Activated T-helper 2 cell treated with anti-CD3 and anti-CD28 coated beads, Interferon-gamma antibody, Interleukin-2, Interleukin-4, amounts not matched to agents 10 μg/mL and 5 μg/mL and 100 μg/mL, durations not matched to agents 14 hours and 24 hours and 36 hours (primary cell): ENCODE data around the gene PHF23. TPM values are rescaled to one million over a fixed set of nuclear protein-coding genes. Genes with fewer than 3 reads are reported as not detected.

ENCODE experiments used
- DNase-seq: peaks from one replicate; pipeline ENCODE4 v3.0.0; 2021; ENCODE audit warnings: low spot score
- H3K27ac Mint-ChIP-seq: one replicate; pipeline ENCODE4 v1.8.0; 2021; ENCODE audit warnings: mixed read lengths
- H3K27me3 Mint-ChIP-seq: one replicate; pipeline ENCODE4 v1.8.0; 2021; ENCODE audit warnings: low read depth, mixed read lengths
- H3K36me3 Mint-ChIP-seq: one replicate; pipeline ENCODE4 v1.8.0; 2021; ENCODE audit warnings: low read depth, mixed read lengths
- H3K4me1 Mint-ChIP-seq: one replicate; pipeline ENCODE4 v1.8.0; 2021; ENCODE audit warnings: low read depth, mixed read lengths
- H3K4me3 Mint-ChIP-seq: one replicate; pipeline ENCODE4 v1.8.0; 2021; ENCODE audit warnings: low read depth, mild to moderate bottlenecking, moderate library complexity, mixed read lengths
- H3K9me3 Mint-ChIP-seq: one replicate; pipeline ENCODE4 v1.8.0; 2021; ENCODE audit warnings: mixed read lengths
- intact Hi-C: fragments of 100-400 bp; cut with micrococcal nuclease; formaldehyde crosslinking; loops from one replicate; pipeline ENCODE4 v1.15.1; 2023
- total RNA-seq: library from RNA; stranded (reverse); gene quantifications from 2 replicates; pipeline ENCODE4 v1.2.3, GENCODE V29; 2022

PHF23 gene
- total RNA-seq, 1 donor from 2014 or later, result 43.4 TPM

GRCh38 chr17:7191069-7191468 is 48.2 kb downstream of the PHF23 start:
- intact Hi-C loops, result no loop called here
- no peak overlapping the region for H3K27ac Mint-ChIP-seq
- H3K4me1 Mint-ChIP-seq, result no peaks in the 10 kb centered on the region
- DNase-seq, result no peak
- no peaks in the 10 kb centered on the region for H3K9me3 Mint-ChIP-seq
- H3K27me3 Mint-ChIP-seq, result no peaks in the 10 kb centered on the region
- no peaks in the 10 kb centered on the region for H3K36me3 Mint-ChIP-seq
- H3K4me3 Mint-ChIP-seq, result no peak overlapping the region

DNA sequence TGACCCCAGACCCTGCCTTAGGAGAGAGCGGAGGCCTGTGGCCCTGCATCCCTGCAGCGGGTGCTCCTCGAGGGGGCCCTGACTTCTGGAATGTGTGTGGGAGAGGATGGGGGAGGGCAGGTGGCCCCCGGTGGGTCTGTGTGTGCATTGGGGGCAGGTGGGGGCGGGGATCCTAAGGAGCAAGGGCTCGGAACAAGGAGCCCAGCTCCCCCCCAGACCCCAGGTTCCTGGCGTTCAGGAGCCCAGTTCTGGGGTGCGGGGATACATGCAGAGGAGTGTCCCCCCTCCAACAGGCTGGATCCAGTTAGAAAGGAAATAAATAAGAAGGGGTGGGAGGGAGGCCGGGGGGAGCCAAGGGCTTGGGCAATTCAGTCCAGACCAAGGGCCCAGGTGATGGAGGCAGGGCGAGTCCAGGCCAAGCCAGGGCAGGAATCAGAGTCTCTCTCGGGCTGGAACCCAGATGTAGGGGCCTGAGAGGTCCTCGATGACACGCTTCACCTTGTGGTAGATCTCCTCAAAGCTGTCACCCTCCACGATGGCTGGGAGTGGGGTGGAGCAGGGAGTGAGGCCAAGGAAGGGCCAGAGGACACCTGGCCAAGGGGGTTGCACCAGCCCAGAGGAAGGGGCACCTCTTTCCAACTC is 48.9 kb downstream of the PHF23 start:
- no peaks in the 10 kb centered on the region for H3K4me1 Mint-ChIP-seq
- no peak overlapping the region for H3K4me3 Mint-ChIP-seq
- intact Hi-C loops, result no loop called here
- H3K9me3 Mint-ChIP-seq, result no peaks in the 10 kb centered on the region
- no peak for DNase-seq
- H3K36me3 Mint-ChIP-seq, result no peaks in the 10 kb centered on the region
- no peak overlapping the region for H3K27ac Mint-ChIP-seq
- no peaks in the 10 kb centered on the region for H3K27me3 Mint-ChIP-seq

DNA sequence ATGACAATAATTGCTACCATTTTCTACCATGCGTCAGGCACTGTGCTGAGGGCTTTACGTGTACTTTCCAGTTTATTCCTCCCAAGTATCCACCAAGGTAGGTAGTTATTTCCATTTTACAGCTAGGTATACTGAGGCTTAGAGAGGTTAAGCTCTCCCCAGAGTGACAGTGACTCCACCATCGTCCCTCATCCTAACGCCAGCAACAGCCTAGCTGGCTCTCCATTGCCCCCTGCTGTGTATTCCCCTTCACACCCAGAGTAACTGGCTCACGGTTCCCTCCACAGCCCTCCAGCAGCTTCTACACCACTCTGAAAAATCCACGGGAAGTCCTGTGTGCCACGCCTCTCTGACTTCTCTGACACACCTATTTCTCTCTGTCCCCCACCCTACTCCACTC is 53.0 kb downstream of the PHF23 start:
- Mint-ChIP-seq H3K27me3 (no peaks in the 10 kb centered on the region), H3K27ac (no peak overlapping the region), H3K36me3 (no peaks in the 10 kb centered on the region), H3K9me3 (no peaks in the 10 kb centered on the region), H3K4me3 (no peak overlapping the region), H3K4me1 (no peaks in the 10 kb centered on the region)
- intact Hi-C loops, result no loop called here
- DNase-seq, result no peak

Other genes with a start within 250 kb of the PHF23 start
- gene ALOX12, start 243.4 kb downstream of the PHF23 start, total RNA-seq, result not detected in 2 replicates
- gene RNASEK, start 226.8 kb downstream of the PHF23 start, total RNA-seq, result 150 and 154 TPM in 2 replicates
- 0.80 and 1.0 TPM in 2 replicates for gene BCL6B, start 216.4 kb downstream of the PHF23 start, total RNA-seq
- 15.8 and 17.4 TPM in 2 replicates for gene SLC16A13, start 203.4 kb downstream of the PHF23 start, total RNA-seq
- gene SLC16A11, start 195.4 kb downstream of the PHF23 start, total RNA-seq, result 0.37 and 0.46 TPM in 2 replicates
- gene CLEC10A, start 159.2 kb downstream of the PHF23 start, total RNA-seq, result not detected in 2 replicates
- gene ASGR2, start 124.6 kb downstream of the PHF23 start, total RNA-seq, result not detected in 2 replicates
- 1.7 and 1.8 TPM in 2 replicates for gene ASGR1, start 60.1 kb downstream of the PHF23 start, total RNA-seq
- gene DLG4, start 19.6 kb downstream of the PHF23 start, total RNA-seq, result 10.5 and 10.6 TPM in 2 replicates
- 492 and 503 TPM in 2 replicates for gene ACADVL, start 19.5 kb downstream of the PHF23 start, total RNA-seq
- 69.7 and 73.1 TPM in 2 replicates for gene DVL2, start 4.9 kb downstream of the PHF23 start, total RNA-seq
- 145 and 147 TPM in 2 replicates for gene GABARAP, start 3.0 kb upstream of the PHF23 start, total RNA-seq
- 170 and 181 TPM in 2 replicates for gene CTDNEP1, start 12.3 kb upstream of the PHF23 start, total RNA-seq
- gene ELP5, start 12.8 kb upstream of the PHF23 start, total RNA-seq, result 64.8 and 65.3 TPM in 2 replicates
- gene CLDN7, start 23.0 kb upstream of the PHF23 start, total RNA-seq, result 0.21 and 0.41 TPM in 2 replicates
- 0.14 and 0.25 TPM in 2 replicates for gene SLC2A4, start 42.3 kb upstream of the PHF23 start, total RNA-seq
- gene YBX2, start 55.2 kb upstream of the PHF23 start, total RNA-seq, result 0.43 and 0.51 TPM in 2 replicates
- 1,189 and 1,199 TPM in 2 replicates for gene EIF5A, start 68.2 kb upstream of the PHF23 start, total RNA-seq
- 57.6 and 64.9 TPM in 2 replicates for gene GPS2, start 75.9 kb upstream of the PHF23 start, total RNA-seq
- gene NEURL4, start 89.9 kb upstream of the PHF23 start, total RNA-seq, result 45.7 and 47.7 TPM in 2 replicates
- 361 and 382 TPM in 2 replicates for gene ACAP1, start 97.1 kb upstream of the PHF23 start, total RNA-seq
- 8.0 and 8.5 TPM in 2 replicates for gene KCTD11, start 112.7 kb upstream of the PHF23 start, total RNA-seq
- gene TMEM95, start 115.7 kb upstream of the PHF23 start, total RNA-seq, result 0.25 TPM in 1 of 2 replicates, not detected in the other
- gene TNK1, start 141.6 kb upstream of the PHF23 start, total RNA-seq, result 4.0 and 5.2 TPM in 2 replicates
- 75.4 and 76.2 TPM in 2 replicates for gene PLSCR3, start 155.1 kb upstream of the PHF23 start, total RNA-seq
- gene TMEM256, start 164.6 kb upstream of the PHF23 start, total RNA-seq, result 67.3 and 67.7 TPM in 2 replicates
- gene NLGN2, start 168.4 kb upstream of the PHF23 start, total RNA-seq, result 3.9 and 4.2 TPM in 2 replicates
- not detected in 2 replicates for gene SPEM1, start 180.9 kb upstream of the PHF23 start, total RNA-seq
- not detected in 2 replicates for gene SPEM2, start 186.2 kb upstream of the PHF23 start, total RNA-seq
- gene SPEM3, start 189.4 kb upstream of the PHF23 start, total RNA-seq, result not detected in 2 replicates
- gene TMEM102, start 196.0 kb upstream of the PHF23 start, total RNA-seq, result 13.4 and 14.8 TPM in 2 replicates
- gene FGF11, start 200.1 kb upstream of the PHF23 start, total RNA-seq, result 4.8 and 6.1 TPM in 2 replicates
- 6.6 and 6.9 TPM in 2 replicates for gene CHRNB1, start 205.6 kb upstream of the PHF23 start, total RNA-seq
- 20.2 and 20.3 TPM in 2 replicates for gene ZBTB4, start 240.2 kb upstream of the PHF23 start, total RNA-seq
- gene SLC35G6, start 242.0 kb upstream of the PHF23 start, total RNA-seq, result not detected in 2 replicates
- gene POLR2A, start 244.9 kb upstream of the PHF23 start, total RNA-seq, result 247 and 261 TPM in 2 replicates